LHCN-M2 (cell line): ENCODE data around the gene STAC. TPM values are rescaled to one million over a fixed set of nuclear protein-coding genes. Genes with fewer than 3 reads are reported as not detected.
"Not testable (repeated sequence)": the region's sequence is repeated elsewhere in the genome, so short reads cannot be mapped to it uniquely, and the experiment has no call there.

ENCODE experiments used
- DNase-seq: peaks from one replicate; pipeline ENCODE4 v3.0.0-alpha.2; 2012; ENCODE audit warnings: low read depth
- total RNA-seq: library from RNA; depleted of rRNA; stranded (reverse); fragments of >200 nt; gene quantifications from 2 replicates; pipeline ENCODE4 v1.2.3, GENCODE V29; 2014

Gene STAC
- total RNA-seq, 1 experiment from 2014 or later, result 0.52 TPM

- peak; percentile 29 for DNase-seq
These were observed 133.9 kb downstream of the STAC start for GRCh38 chr3:36514171-36514570.

DNA sequence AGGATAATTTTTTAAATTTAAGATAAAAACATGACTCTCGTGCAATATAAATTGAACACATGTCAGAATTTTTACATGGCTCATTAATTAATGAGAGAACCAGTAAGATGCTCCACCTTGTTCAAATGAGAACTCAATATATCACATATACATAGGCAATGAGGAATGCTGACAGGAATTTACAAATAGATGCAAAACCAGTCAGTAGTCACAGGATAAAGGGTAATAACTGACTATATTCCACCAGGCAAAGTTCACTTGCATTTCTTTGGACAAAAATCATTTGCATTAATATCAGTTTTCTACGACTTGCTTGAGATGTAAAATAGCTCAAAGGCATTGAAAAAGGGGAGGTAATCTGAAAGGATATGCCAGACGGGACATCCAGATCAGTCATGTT is 139.4 kb downstream of the STAC start:
- no peak for DNase-seq

GRCh38 chr3:36520241-36521006 is 140.1 kb downstream of the STAC start:
- DNase-seq, result no peak

DNA sequence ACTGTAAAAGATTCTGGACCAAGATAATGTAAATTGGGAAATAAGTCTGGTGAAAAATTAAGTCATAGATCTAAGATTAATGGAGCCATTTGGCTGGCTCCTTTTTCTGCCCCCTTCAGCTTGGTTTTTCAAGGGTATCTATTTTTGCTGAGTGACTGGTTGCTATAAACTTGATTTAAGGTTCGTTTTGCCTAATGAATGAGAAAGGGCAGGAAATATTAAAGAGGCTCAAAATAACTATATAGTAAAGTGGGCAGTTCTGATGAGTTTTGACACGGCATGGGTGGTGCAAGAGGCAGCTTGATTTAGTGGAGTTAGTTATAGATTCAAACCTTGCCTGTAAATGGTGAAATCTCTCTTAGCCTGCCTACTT is 140.7 kb downstream of the STAC start:
- DNase-seq, result no peak

GRCh38 chr3:36524560-36524959 is 144.3 kb downstream of the STAC start:
- DNase-seq, result peak; percentile 18

- DNase-seq, result peak; percentile 75
These were observed 145.0 kb downstream of the STAC start for GRCh38 chr3:36525115-36525801.

- no peak for DNase-seq
These were observed 157.9 kb downstream of the STAC start for GRCh38 chr3:36538136-36538749.

DNA sequence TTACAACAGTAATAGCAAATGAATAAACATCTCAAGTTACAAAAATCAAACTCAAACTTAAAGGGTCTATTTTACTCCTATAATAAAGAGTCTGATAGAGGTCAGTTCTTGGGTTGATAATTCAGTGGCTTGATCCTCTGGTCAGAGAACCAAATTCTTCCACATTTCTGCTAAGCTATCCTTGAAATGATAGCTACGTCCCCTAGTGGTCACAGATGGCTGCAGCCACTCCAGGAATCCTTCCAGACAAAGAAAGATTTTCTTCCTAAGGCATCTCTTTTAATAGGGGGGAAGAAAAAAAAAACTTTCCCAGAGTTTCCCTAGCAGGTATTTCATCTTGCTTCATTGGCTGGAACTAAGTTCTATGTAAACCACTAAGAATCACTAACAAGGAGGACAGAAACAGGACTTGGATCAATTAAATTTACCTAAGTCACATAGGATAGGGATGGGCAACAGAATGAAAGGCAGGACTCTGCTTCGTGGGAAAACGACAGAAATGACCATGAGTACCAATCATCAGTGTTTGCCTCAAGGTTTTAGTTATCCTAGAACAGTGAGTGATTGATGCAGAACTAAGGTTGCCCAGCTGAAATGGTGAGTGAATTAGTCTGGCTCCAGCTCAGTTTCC is 160.7 kb downstream of the STAC start:
- peak; percentile 39 for DNase-seq

- peak; percentile 19 for DNase-seq
These were observed 161.9 kb downstream of the STAC start for GRCh38 chr3:36542186-36542585.

DNA sequence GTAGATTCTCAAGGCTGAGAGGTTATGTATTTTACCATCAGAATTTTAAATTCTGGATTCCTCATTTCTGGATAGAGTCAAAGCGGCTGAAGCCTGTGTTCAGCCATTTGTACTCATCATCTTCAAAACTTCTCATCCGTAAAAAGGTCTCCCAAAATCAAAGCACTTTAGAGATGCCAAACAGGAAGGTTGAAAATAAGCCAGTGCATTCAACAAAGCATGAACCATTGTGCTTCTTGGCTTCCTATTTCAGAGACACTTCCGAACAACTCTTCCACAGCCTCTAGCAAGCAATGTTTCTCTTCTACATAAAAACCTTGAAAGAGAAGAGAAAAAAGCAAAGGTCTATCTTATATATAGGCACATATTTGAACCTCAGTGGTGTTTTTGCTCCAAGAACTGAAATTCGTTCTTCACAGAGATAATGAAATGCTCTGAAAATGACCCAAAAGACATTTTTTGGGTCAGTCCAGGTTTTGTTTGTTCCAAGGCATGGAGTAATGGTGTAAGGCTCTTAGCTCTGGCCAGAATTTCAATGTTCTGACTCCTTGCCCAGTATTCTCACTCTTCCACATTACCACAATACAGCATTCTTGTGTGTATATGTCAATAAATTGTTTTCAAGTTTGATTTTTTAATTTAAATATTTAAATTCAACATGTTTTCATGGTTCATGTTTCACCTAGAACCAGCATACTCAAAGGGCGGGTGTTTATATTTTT is 163.1 kb downstream of the STAC start:
- DNase-seq, result no peak

DNA sequence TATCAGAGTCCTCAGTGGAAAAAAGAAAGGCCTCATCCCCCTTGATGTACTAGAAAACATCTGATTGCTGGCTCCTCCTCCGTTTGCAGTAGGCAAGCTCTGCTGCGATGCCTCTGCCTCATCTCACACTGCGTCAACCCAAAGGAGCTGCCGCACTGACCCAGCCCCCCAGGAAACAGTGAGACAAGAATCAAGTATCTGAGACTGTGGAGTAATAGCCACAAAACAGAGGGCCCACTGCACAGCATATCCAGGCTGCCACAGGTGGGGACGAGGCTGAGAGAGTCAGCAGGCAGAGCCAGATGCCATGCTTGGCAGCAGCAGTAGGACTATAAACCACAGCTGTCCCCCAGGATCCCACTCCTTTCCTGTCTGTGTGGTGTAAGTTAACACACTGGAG is 165.9 kb downstream of the STAC start:
- DNase-seq, result no peak

GRCh38 chr3:36548712-36549111 is 168.4 kb downstream of the STAC start:
- no peak for DNase-seq

- DNase-seq, result no peak
These were observed 176.9 kb downstream of the STAC start for GRCh38 chr3:36557021-36557707.

GRCh38 chr3:36557708-36558421 is 177.6 kb downstream of the STAC start:
- DNase-seq, result no peak

DNA sequence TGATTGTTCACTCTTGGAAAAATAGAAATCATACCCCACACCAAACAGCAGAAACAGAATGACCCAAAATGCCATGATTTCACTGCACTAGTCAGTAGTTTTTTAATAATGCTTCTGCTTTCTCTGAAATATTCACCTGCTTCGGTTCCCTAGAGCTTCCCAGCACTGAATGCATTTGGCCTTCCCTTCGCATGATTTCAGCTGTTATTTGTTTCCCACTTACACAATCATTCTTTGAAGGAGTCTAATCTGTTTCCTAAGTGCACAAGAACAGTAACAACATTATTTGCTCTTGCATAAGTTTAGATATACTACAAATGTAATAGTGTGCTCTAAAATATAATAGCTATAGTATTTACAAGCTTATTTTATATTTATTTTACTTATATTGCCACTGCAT is 178.7 kb downstream of the STAC start:
- DNase-seq, result no peak

DNA sequence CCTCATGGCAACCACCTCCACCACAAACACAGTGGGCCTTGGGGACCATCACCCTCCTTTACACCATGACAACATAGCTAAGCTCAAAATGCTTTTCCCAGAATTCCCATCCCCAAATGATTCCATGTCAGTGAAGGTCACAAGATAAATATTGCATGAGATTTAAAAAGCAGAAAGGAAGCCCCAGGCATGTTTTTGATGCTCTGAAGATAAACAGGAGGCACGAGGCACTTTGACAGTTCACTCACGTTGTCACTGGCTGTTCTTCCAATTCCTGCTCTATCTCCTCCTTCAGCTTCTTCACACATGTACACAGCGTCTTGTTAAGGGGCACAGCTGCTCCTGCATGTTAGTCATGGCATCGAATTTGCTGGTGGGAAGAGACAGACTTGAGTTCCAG is 180.4 kb downstream of the STAC start:
- no peak for DNase-seq

DNA sequence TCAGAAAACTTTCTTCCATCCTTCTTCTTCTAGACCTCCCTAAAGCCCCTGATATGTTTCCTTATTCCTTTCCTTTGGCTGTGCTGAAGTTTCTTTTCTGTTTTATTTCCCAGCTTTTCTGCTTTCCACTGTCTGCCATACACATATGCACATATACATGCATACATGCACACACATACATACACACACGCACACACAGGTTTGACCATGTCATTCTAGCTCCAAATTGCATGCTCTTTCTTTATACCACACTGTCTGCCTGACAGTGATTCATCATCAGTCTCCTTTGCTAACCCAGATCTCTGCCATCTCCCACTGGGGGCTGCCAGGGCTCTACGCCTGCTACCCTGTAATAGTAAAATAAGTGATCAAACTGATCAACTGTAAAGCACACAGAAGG is 181.3 kb downstream of the STAC start:
- no peak for DNase-seq

- DNase-seq, result no peak
These were observed 182.6 kb downstream of the STAC start for GRCh38 chr3:36562945-36563344.

DNA sequence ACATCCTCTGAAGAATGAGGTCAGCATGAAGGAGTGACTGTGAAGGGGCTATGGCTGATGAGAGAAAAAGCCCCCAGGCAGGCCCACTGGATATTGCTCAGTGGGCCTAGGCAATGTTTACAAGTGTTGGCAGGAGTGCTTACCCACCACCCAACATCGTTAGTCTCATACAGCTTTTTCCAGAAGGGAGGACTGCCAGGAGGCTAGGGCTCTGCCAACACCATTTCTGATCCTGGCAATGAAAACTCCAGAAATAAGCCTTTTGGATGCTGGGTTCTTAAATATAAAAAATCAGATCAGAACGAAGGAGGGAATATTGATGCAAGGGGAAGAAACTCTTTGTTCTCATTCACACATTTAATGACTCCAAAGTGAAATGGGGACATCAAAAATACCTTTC is 194.9 kb downstream of the STAC start:
- DNase-seq, result no peak

GRCh38 chr3:36578418-36578817 is 198.1 kb downstream of the STAC start:
- DNase-seq, result not testable (repeated sequence)
